ENCODE results near the gene GALNT16.

DNA sequence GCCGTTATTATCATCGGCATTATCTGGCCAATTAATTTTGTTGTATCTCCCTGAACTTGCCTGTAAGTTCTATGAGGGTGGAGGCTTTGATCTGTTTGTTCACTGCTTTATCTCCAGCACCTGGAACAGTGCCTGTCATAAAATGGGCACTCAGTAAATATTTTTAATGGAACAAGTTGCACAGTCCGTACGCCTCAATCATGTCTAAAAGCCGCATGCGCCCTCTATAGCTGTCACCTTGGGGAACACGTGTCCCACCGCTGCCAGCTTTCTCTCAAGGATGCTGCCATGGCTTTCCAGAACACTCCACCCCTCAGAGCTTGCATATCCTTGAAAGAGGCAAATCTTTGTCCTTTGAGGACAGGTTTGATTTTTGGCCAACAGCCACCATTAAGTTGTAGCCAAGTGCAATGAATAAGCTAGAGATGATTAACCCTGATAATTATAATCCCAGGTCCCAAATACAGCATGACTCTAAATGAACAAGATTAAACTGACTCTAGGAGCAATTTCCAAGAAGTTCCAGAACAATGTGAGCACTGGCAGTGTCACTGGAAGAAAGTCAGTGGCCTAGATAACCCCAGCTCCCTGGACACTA is 83.1 kb downstream of the GALNT16 start:
- TF ChIP-seq, protein P1, sequence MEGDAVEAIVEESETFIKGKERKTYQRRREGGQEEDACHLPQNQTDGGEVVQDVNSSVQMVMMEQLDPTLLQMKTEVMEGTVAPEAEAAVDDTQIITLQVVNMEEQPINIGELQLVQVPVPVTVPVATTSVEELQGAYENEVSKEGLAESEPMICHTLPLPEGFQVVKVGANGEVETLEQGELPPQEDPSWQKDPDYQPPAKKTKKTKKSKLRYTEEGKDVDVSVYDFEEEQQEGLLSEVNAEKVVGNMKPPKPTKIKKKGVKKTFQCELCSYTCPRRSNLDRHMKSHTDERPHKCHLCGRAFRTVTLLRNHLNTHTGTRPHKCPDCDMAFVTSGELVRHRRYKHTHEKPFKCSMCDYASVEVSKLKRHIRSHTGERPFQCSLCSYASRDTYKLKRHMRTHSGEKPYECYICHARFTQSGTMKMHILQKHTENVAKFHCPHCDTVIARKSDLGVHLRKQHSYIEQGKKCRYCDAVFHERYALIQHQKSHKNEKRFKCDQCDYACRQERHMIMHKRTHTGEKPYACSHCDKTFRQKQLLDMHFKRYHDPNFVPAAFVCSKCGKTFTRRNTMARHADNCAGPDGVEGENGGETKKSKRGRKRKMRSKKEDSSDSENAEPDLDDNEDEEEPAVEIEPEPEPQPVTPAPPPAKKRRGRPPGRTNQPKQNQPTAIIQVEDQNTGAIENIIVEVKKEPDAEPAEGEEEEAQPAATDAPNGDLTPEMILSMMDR (IDR thresholded peaks at IDR 0.05) = no peak
- TF ChIP-seq POLR2A (IDR thresholded peaks at IDR 0.05) = no peak

All from heart left ventricle (tissue), 13 donors.